Panc1 (cell line): ENCODE results near the gene CDH13. TPM values are rescaled to one million over a fixed set of nuclear protein-coding genes. Genes with fewer than 3 reads are reported as not detected.

ENCODE experiments used
- ATAC-seq: fragments of 200-7000 bp; cut with Tn5 transposase; 2 replicates; pipeline ENCODE4 v1.9.1; 2020; ENCODE audit warnings: mild to moderate bottlenecking, moderate library complexity
- BruUV-seq: library from RNA; stranded (reverse); fragments of 400-500 nt; replicated peaks from 2 replicates; lab custom pipeline; 2021; lab: Mats Ljungman, UMichigan
- CTCF ChIA-PET: fragments of 300-600 bp; sonication (Branson Sonifier 250); formaldehyde crosslinking; loops from one replicate; lab custom pipeline; 2022; ENCODE audit warnings: antibody characterized with exemption; lab: Charles Lee
- POLR2A ChIA-PET: fragments of 300-600 bp; sonication (Branson Sonifier 250); formaldehyde crosslinking; loops from one replicate; lab custom pipeline; 2022; ENCODE audit warnings: antibody characterized with exemption; lab: Charles Lee
- DNase-seq: peaks from one replicate; pipeline ENCODE4 v3.0.0-alpha.2; 2010; ENCODE audit warnings: low read depth, low spot score
- H3K27ac ChIP-seq: 2 replicates; pipeline ENCODE4 v1.5.1; 2011; ENCODE audit warnings: mild to moderate bottlenecking, low read length, inconsistent platforms
- H3K27me3 ChIP-seq: fragments of 200-500 bp; sonication (Bioruptor generic); 2 replicates; pipeline ENCODE4 v1.6.0; 2014; ENCODE audit warnings: low read length, inconsistent platforms; ENCODE audit not compliant: control insufficient read depth, insufficient read depth
- H3K36me3 ChIP-seq: fragments of 200-500 bp; sonication (Bioruptor generic); 2 replicates; pipeline ENCODE4 v1.5.1; 2014; ENCODE audit warnings: inconsistent platforms, mild to moderate bottlenecking, low read length, moderate library complexity; ENCODE audit not compliant: control insufficient read depth, insufficient read depth
- H3K4me1 ChIP-seq: 2 replicates; pipeline ENCODE4 v1.5.1; 2011; ENCODE audit warnings: inconsistent platforms, mild to moderate bottlenecking, low read length, moderate library complexity; ENCODE audit not compliant: control insufficient read depth, insufficient read depth
- H3K4me3 ChIP-seq, 2 experiments: 2 replicates each; pipeline ENCODE4 v1.5.1; 2011 to 2012; ENCODE audit warnings: low read depth in 2 of 2, low read length in 2 of 2, mild to moderate bottlenecking in 2 of 2, inconsistent platforms in 1 of 2, moderate library complexity in 1 of 2
- H3K9me3 ChIP-seq: fragments of 200-500 bp; sonication (Bioruptor generic); 2 replicates; pipeline ENCODE4 v1.5.1; 2014; ENCODE audit warnings: low read depth, mild to moderate bottlenecking, inconsistent platforms, low read length, moderate library complexity; ENCODE audit not compliant: control insufficient read depth, insufficient read depth
- POLR2AphosphoS5 ChIP-seq: IDR thresholded peaks from 2 replicates; pipeline ENCODE4 v1.6.1; 2012; ENCODE audit warnings: mild to moderate bottlenecking, low read depth, low read length, moderate library complexity
- REST ChIP-seq, 2 experiments: IDR thresholded peaks; 2 replicates each; pipeline ENCODE4 v1.6.1; 2011 to 2012; ENCODE audit warnings: low read depth in 2 of 2, control low read depth in 1 of 2, low read length in 1 of 2, mild to moderate bottlenecking in 1 of 2, moderate library complexity in 1 of 2; ENCODE audit not compliant: insufficient read depth in 1 of 2
- SIN3A ChIP-seq: IDR thresholded peaks from 2 replicates; pipeline ENCODE4 v1.6.1; 2012; ENCODE audit warnings: low read depth, mild to moderate bottlenecking, low read length, moderate library complexity, borderline replicate concordance; ENCODE audit not compliant: insufficient read depth
- TCF7L2 ChIP-seq: IDR thresholded peaks from 2 replicates; pipeline ENCODE4 v1.6.1; 2011; ENCODE audit warnings: mild to moderate bottlenecking, low read depth, low read length, inconsistent platforms
- in situ Hi-C: cut with HindIII; loops from 2 replicates; pipeline ENCODE4 v1.10.0; 2016; ENCODE audit warnings: low sequenced_read_pairs, low pct_unique_long_range_greater_than_20kb
- intact Hi-C: fragments of 100-400 bp; cut with micrococcal nuclease; formaldehyde crosslinking; loops from one replicate; pipeline ENCODE4 v1.10.0; 2022; ENCODE audit not compliant: unreplicated experiment
- total RNA-seq: library from RNA; stranded (reverse); gene quantifications from one replicate; pipeline ENCODE4 v1.2.1, GENCODE V29; 2021; ENCODE audit not compliant: unreplicated experiment
- TF ChIP-seq, protein P1 (sequence below): fragments of 450-650 bp; IDR thresholded peaks from 2 replicates; pipeline ENCODE4 v1.5.1; 2017; ENCODE audit warnings: mild to moderate bottlenecking

Gene CDH13
- total RNA-seq, 1 experiment from 2014 or later = not detected

GRCh38 chr16:82805866-82806265, 179.1 kb downstream of the CDH13 start:
- Histone ChIP-seq H3K4me1 (no peaks in the 10 kb centered on the region), H3K27ac (no peak overlapping the region), H3K9me3 (no peaks in the 10 kb centered on the region), H3K27me3 (no peaks in the 10 kb centered on the region), H3K4me3 (no peak overlapping the region), H3K36me3 (no peaks in the 10 kb centered on the region)
- no peak for ATAC-seq
- TF ChIP-seq SIN3A (no peak), TCF7L2 (no peak), REST (IDR thresholded peaks at IDR 0.05; ENCODE audit: insufficient read depth in 1 of 2, low read depth in 2 of 2, low read length in 1 of 2) (no peak), POLR2AphosphoS5 (no peak)
- TF ChIP-seq, protein P1, sequence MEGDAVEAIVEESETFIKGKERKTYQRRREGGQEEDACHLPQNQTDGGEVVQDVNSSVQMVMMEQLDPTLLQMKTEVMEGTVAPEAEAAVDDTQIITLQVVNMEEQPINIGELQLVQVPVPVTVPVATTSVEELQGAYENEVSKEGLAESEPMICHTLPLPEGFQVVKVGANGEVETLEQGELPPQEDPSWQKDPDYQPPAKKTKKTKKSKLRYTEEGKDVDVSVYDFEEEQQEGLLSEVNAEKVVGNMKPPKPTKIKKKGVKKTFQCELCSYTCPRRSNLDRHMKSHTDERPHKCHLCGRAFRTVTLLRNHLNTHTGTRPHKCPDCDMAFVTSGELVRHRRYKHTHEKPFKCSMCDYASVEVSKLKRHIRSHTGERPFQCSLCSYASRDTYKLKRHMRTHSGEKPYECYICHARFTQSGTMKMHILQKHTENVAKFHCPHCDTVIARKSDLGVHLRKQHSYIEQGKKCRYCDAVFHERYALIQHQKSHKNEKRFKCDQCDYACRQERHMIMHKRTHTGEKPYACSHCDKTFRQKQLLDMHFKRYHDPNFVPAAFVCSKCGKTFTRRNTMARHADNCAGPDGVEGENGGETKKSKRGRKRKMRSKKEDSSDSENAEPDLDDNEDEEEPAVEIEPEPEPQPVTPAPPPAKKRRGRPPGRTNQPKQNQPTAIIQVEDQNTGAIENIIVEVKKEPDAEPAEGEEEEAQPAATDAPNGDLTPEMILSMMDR = no peak
- BruUV-seq = no TSS peak
- DNase-seq = no peak
- in situ Hi-C loops = no loop called here
- intact Hi-C loops = no loop called here
- ChIA-PET POLR2A (no interaction called here), CTCF (no interaction called here)

DNA sequence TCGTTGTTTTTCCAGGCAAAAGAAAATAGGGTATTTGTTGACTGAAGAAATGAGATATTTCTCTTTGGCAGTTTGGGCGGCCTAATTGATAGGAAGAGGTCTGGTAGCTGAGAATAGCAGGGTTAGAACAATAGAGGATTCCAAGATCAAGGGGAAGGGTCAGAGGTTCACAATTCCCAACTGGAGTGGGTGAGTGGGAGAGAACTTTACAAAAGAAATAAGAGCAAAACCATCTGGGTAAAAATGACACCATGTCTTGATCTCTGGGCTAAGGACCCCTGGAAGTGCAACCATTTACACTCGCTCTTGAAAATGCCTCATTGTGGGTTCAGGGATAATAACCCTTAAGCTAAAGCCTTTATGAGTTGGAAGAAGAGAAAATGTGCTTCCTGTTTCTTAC, 180.5 kb downstream of the CDH13 start:
- ChIA-PET POLR2A (no interaction called here), CTCF (no interaction called here)
- no peaks in the 10 kb centered on the region for H3K27me3 ChIP-seq
- no peak for ATAC-seq
- no peak for DNase-seq
- in situ Hi-C loops (no loop called here), intact Hi-C loops (no loop called here)
- no peaks in the 10 kb centered on the region for H3K4me1 ChIP-seq
- H3K4me3 ChIP-seq = no peak overlapping the region
- BruUV-seq = no TSS peak
- no peaks in the 10 kb centered on the region for H3K36me3 ChIP-seq
- H3K27ac ChIP-seq = no peak overlapping the region
- TF ChIP-seq REST (IDR thresholded peaks at IDR 0.05; ENCODE audit: insufficient read depth in 1 of 2, low read depth in 2 of 2, low read length in 1 of 2) (no peak), SIN3A (no peak), TCF7L2 (no peak)
- TF ChIP-seq, protein P1 = no peak
- H3K9me3 ChIP-seq = no peaks in the 10 kb centered on the region
